CD4-positive, alpha-beta T cell treated with Interleukin-12 subunit alpha and Interleukin-12 subunit beta, for 1 hour (primary cell): ENCODE measurements around the gene CIART.
"Not testable (repeated sequence)": the region's sequence is repeated elsewhere in the genome, so short reads cannot be mapped to it uniquely, and the experiment has no call there.

Source experiments
- DNase-seq: peaks from one replicate; pipeline ENCODE4 v3.0.0-alpha.2; 2020

The CIART gene

GRCh38 chr1:150311762-150312161 lies 29.4 kb downstream of the CIART start:
- no peak for DNase-seq

GRCh38 chr1:150314691-150315090 lies 32.3 kb downstream of the CIART start:
- DNase-seq, result not testable (repeated sequence)

DNA sequence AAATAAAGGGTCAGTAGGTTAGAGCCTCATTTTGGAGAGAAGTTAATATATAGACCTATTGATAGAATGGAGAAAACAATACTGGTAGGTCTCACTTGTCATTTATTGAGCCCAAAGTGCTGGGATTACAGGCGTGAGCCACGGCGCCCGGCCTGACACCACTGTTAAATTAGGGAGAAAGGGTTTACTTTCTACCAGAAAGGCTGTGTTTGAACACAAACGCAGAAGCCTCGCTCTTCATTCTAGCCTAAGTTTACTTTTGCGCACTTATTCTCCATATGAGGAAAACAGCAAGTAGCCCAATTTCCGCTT lies 38.3 kb downstream of the CIART start:
- DNase-seq, result no peak

DNA sequence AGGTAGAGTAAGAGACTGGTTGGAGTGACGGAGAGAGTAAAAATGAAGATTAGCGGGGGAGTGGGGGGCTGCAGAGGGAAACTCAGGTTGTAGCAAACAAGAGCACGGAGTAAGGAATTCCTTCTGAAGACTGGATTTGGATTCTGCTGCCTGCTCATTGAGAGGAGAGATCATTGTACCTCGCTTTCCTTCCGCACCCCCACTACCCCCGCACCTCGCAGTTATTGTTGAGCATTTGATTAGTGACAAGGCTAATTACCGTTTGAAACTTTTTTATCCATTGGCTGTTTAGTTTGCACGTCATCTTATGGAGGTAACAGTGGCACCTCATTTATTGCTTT lies 39.4 kb downstream of the CIART start:
- DNase-seq, result peak; percentile 32

- peak; percentile 7 for DNase-seq
These were observed 40.0 kb downstream of the CIART start for GRCh38 chr1:150322310-150322709.

GRCh38 chr1:150332651-150333290 lies 50.4 kb downstream of the CIART start:
- DNase-seq, result no peak
